OCI-LY3 (cell line): ENCODE results near the gene DOCK1.

Source experiments
- CTCF ChIP-seq: fragments of 200-600, 300-600 bp; sonication (generic); IDR thresholded peaks from 2 replicates; pipeline ENCODE4 v1.5.1; 2014; ENCODE audit warnings: antibody characterized with exemption, low read length, low read depth
- EZH2phosphoT487 ChIP-seq: fragments of 200-600 bp; shearing (Covaris generic); IDR thresholded peaks from 2 replicates; pipeline ENCODE4 v1.6.1; 2018; ENCODE audit warnings: antibody characterized with exemption, mixed run types, low read depth

DNA sequence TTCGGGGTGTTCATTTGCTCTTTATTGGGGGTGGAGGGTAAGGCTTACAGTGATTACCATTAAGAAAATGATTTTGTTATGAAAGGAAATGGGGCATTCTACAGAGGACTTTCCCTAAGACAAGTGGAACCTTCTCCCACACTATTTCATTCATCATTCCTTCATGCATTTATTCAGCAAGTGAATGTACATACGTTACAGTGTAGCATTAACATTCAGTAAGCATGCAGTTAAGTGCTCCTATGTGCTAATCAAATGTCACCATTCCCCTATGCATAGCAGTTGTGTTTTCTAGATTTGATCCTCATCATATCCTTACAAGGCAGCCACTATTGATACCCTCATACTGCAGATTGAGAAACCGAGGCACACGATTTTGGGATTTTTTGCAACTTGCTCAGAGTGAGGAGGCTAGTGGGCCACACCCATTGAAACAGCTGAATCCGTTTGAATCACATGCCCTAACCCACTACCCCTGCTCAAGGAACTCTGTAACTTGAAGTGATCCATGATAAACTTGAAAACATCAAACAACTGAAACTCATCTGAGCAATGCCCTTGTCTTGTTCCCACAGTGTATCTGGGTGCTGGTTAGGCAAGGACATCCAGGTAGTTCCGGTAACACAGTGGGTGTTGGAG lies 274.5 kb downstream of the DOCK1 start:
- TF ChIP-seq CTCF, result no peak
- no peak for TF ChIP-seq EZH2phosphoT487
